HepG2 (cell line): ENCODE data around the gene ARL4D. TPM values are rescaled to one million over a fixed set of nuclear protein-coding genes. Genes with fewer than 3 reads are reported as not detected.

Source experiments
- ARNT2 ChIP-seq: sonication (generic); formaldehyde crosslinking; IDR thresholded peaks from 2 replicates; pipeline ENCODE4 v1.8.0; 2022; ENCODE audit warnings: mild to moderate bottlenecking, low read depth, missing genetic modification reagents, moderate library complexity
- CHCHD3 ChIP-seq: sonication (generic); formaldehyde crosslinking; IDR thresholded peaks from 2 replicates; pipeline ENCODE4 v1.8.0; 2022; ENCODE audit warnings: mild to moderate bottlenecking, missing genetic modification reagents, moderate library complexity
- ETV5 ChIP-seq: IDR thresholded peaks from 2 replicates; pipeline ENCODE4 v1.6.1; 2018; ENCODE audit warnings: missing biosample characterization, missing genetic modification reagents, inconsistent platforms, borderline replicate concordance
- FIP1L1 ChIP-seq: fragments of 200-400 bp; formaldehyde crosslinking; IDR thresholded peaks from 2 replicates; pipeline ENCODE4 v1.6.1; 2018; ENCODE audit warnings: low read depth, mild to moderate bottlenecking, low read length, moderate library complexity, borderline replicate concordance; ENCODE audit not compliant: insufficient read depth
- FOXA3 ChIP-seq: IDR thresholded peaks from 2 replicates; pipeline ENCODE4 v1.6.1; 2016; ENCODE audit warnings: missing genetic modification reagents, missing compliant biosample characterization
- GATAD2A ChIP-seq: IDR thresholded peaks from 2 replicates; pipeline ENCODE4 v1.6.1; 2016
- HINFP ChIP-seq: sonication (generic); formaldehyde crosslinking; IDR thresholded peaks from 2 replicates; pipeline ENCODE4 v1.4.0; 2020; ENCODE audit warnings: low read depth, mild to moderate bottlenecking, missing genetic modification reagents
- KAT8 ChIP-seq: IDR thresholded peaks from 2 replicates; pipeline ENCODE4 v1.6.1; 2016; ENCODE audit warnings: missing genetic modification reagents, missing compliant biosample characterization
- KDM5B ChIP-seq: sonication (generic); formaldehyde crosslinking; IDR thresholded peaks from 2 replicates; pipeline ENCODE4 v1.4.0; 2020; ENCODE audit warnings: missing genetic modification reagents, mild to moderate bottlenecking, borderline replicate concordance
- NR2C2 ChIP-seq: sonication (generic); formaldehyde crosslinking; IDR thresholded peaks from 2 replicates; pipeline ENCODE4 v1.4.0; 2020; ENCODE audit warnings: missing genetic modification reagents, mild to moderate bottlenecking, moderate library complexity, borderline replicate concordance
- PAF1 ChIP-seq: IDR thresholded peaks from 2 replicates; pipeline ENCODE4 v1.6.1; 2016; ENCODE audit warnings: missing genetic modification reagents, missing compliant biosample characterization
- PITX1 ChIP-seq: sonication (generic); formaldehyde crosslinking; IDR thresholded peaks from 2 replicates; pipeline ENCODE4 v1.5.1; 2020; ENCODE audit warnings: mild to moderate bottlenecking, missing genetic modification reagents
- RBFOX2 ChIP-seq: fragments of 200-400 bp; formaldehyde crosslinking; IDR thresholded peaks from 2 replicates; pipeline ENCODE4 v1.6.1; 2017; ENCODE audit warnings: low read depth, mild to moderate bottlenecking, low read length
- SATB2 ChIP-seq: sonication (generic); formaldehyde crosslinking; IDR thresholded peaks from 2 replicates; pipeline ENCODE4 v1.5.0; 2020; ENCODE audit warnings: missing genetic modification reagents
- ZBTB7B ChIP-seq: sonication (generic); formaldehyde crosslinking; IDR thresholded peaks from 2 replicates; pipeline ENCODE4 v1.4.0; 2020; ENCODE audit warnings: missing genetic modification reagents
- ZFP36 ChIP-seq: fragments of 150-350 bp; IDR thresholded peaks from 2 replicates; pipeline ENCODE4 v1.6.1; 2018; ENCODE audit warnings: borderline replicate concordance, low read length, low read depth; ENCODE audit not compliant: partially characterized antibody
- ZNF12 ChIP-seq: sonication (generic); formaldehyde crosslinking; IDR thresholded peaks from 2 replicates; pipeline ENCODE4 v1.5.0; 2020; ENCODE audit warnings: missing genetic modification reagents
- ZNF264 ChIP-seq: sonication (generic); formaldehyde crosslinking; IDR thresholded peaks from 2 replicates; pipeline ENCODE4 v1.4.0; 2020; ENCODE audit warnings: missing genetic modification reagents
- ZNF3 ChIP-seq: IDR thresholded peaks from 2 replicates; pipeline ENCODE4 v1.7.0; 2017; ENCODE audit warnings: inconsistent platforms
- ZNF354B ChIP-seq: sonication (generic); formaldehyde crosslinking; IDR thresholded peaks from 2 replicates; pipeline ENCODE4 v1.8.0; 2022; ENCODE audit warnings: mild to moderate bottlenecking, missing genetic modification reagents
- polyA plus RNA-seq, 8 experiments: library from polyadenylated mRNA; depleted of rRNA in 3 of 8; stranded (reverse) in 7 of 8; unstranded in 1 of 8; fragments of >200 nt; fragmentation: Illumina TruSeq in 4 of 8; extraction: Trizol in 4 of 8; gene quantifications; 2 replicates each; pipeline versions ENCODE4 v1.2.1 to v1.2.3, GENCODE V29; 2011 to 2016; ENCODE audit warnings: low read depth in 4 of 8, missing spikeins in 1 of 8, mixed read lengths in 1 of 8; ENCODE audit not compliant: insufficient read depth in 1 of 8
- total RNA-seq, 5 experiments: library from RNA; depleted of rRNA; stranded (reverse); fragments of >200 nt; fragmentation: Illumina TruSeq; extraction: Trizol; gene quantifications; 2 replicates each; pipeline ENCODE4 v1.2.3, GENCODE V29; 2016; ENCODE audit warnings: low read depth in 1 of 5
- TF ChIP-seq, protein P1 (sequence below): sonication (generic); formaldehyde crosslinking; IDR thresholded peaks from 2 replicates; pipeline ENCODE4 v1.4.0; 2020; ENCODE audit warnings: missing genetic modification reagents
- TF ChIP-seq, protein P2 (sequence below), 2 experiments: fragments of 450-650 bp in 1 of 2; sonication (generic) in 1 of 2; formaldehyde crosslinking; IDR thresholded peaks; 2 replicates each; pipeline versions ENCODE4 v1.5.0 to v1.8.0; 2020 to 2022; ENCODE audit warnings: mild to moderate bottlenecking in 1 of 2, missing genetic modification reagents in 1 of 2
- TF ChIP-seq, protein P3 (sequence below): sonication (generic); formaldehyde crosslinking; IDR thresholded peaks from 2 replicates; pipeline ENCODE4 v1.8.0; 2022; ENCODE audit warnings: mild to moderate bottlenecking, missing genetic modification reagents, moderate library complexity

ARL4D gene
- total and polyA plus RNA-seq, 2 of the 13 experiments (the other 11 are each of a cell fraction or from before 2014, with no cell fraction given): 9.0 to 25.9 TPM

- TF ChIP-seq, protein P1, sequence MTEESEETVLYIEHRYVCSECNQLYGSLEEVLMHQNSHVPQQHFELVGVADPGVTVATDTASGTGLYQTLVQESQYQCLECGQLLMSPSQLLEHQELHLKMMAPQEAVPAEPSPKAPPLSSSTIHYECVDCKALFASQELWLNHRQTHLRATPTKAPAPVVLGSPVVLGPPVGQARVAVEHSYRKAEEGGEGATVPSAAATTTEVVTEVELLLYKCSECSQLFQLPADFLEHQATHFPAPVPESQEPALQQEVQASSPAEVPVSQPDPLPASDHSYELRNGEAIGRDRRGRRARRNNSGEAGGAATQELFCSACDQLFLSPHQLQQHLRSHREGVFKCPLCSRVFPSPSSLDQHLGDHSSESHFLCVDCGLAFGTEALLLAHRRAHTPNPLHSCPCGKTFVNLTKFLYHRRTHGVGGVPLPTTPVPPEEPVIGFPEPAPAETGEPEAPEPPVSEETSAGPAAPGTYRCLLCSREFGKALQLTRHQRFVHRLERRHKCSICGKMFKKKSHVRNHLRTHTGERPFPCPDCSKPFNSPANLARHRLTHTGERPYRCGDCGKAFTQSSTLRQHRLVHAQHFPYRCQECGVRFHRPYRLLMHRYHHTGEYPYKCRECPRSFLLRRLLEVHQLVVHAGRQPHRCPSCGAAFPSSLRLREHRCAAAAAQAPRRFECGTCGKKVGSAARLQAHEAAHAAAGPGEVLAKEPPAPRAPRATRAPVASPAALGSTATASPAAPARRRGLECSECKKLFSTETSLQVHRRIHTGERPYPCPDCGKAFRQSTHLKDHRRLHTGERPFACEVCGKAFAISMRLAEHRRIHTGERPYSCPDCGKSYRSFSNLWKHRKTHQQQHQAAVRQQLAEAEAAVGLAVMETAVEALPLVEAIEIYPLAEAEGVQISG (CRISPR knock-in tag): peak; percentile 84
- TF ChIP-seq ZBTB7B: 0 out of 2 replicates have a peak, but pooled peaks have one; percentile 36
- peak; percentile 62 for TF ChIP-seq GATAD2A (CRISPR knock-in tag)
- peak; percentile 44 for TF ChIP-seq RBFOX2
- peak; percentile 26; the same call in 1 of the 2 replicates for TF ChIP-seq ETV5 (CRISPR knock-in tag)
- TF ChIP-seq CHCHD3 (CRISPR knock-in tag): no peak
- TF ChIP-seq ZNF3 (CRISPR knock-in tag): peak; percentile 69
- TF ChIP-seq SATB2 (CRISPR knock-in tag): no peak
- TF ChIP-seq KDM5B (CRISPR knock-in tag): 0 out of 2 replicates have a peak, but pooled peaks have one; percentile 8
- TF ChIP-seq PITX1 (CRISPR knock-in tag): 0 out of 2 replicates have a peak, but pooled peaks have one; percentile 57
- 0 out of 2 replicates have a peak, but pooled peaks have one; percentile 39 for TF ChIP-seq KAT8 (CRISPR knock-in tag)
- TF ChIP-seq ZNF354B: 0 out of 2 replicates have a peak, but pooled peaks have one; percentile 7
- 0 out of 2 replicates have a peak, but pooled peaks have one; percentile 2 for TF ChIP-seq ARNT2
- no peak for TF ChIP-seq ZFP36
- peak; percentile 31; the same call in 1 of the 2 replicates for TF ChIP-seq NR2C2
- peak; percentile 13; the same call in 1 of the 2 replicates for TF ChIP-seq FOXA3 (CRISPR knock-in tag)
- TF ChIP-seq ZNF12 (CRISPR knock-in tag): 0 out of 2 replicates have a peak, but pooled peaks have one; percentile 21
- no peak for TF ChIP-seq FIP1L1
- TF ChIP-seq, protein P2, sequence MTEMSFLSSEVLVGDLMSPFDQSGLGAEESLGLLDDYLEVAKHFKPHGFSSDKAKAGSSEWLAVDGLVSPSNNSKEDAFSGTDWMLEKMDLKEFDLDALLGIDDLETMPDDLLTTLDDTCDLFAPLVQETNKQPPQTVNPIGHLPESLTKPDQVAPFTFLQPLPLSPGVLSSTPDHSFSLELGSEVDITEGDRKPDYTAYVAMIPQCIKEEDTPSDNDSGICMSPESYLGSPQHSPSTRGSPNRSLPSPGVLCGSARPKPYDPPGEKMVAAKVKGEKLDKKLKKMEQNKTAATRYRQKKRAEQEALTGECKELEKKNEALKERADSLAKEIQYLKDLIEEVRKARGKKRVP (CRISPR knock-in tag; IDR thresholded peaks at IDR 0.05): 0 out of 4 replicates have a peak, but pooled peaks of 1 of the 2 experiments have one; percentile 7
- TF ChIP-seq HINFP (CRISPR knock-in tag): peak; percentile 47; the same call in 1 of the 2 replicates
- TF ChIP-seq PAF1 (CRISPR knock-in tag): no peak
- TF ChIP-seq, protein P3, sequence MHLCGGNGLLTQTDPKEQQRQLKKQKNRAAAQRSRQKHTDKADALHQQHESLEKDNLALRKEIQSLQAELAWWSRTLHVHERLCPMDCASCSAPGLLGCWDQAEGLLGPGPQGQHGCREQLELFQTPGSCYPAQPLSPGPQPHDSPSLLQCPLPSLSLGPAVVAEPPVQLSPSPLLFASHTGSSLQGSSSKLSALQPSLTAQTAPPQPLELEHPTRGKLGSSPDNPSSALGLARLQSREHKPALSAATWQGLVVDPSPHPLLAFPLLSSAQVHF (CRISPR knock-in tag): 0 out of 2 replicates have a peak, but pooled peaks have one; percentile 59
- no peak for TF ChIP-seq ZNF264 (CRISPR knock-in tag)
These were observed 9.5 kb upstream of the ARL4D start (continued) for GRCh38 chr17:43389046-43389947.
